Measurements from ENCODE around the gene ABCD2.

ABCD2 gene

DNA sequence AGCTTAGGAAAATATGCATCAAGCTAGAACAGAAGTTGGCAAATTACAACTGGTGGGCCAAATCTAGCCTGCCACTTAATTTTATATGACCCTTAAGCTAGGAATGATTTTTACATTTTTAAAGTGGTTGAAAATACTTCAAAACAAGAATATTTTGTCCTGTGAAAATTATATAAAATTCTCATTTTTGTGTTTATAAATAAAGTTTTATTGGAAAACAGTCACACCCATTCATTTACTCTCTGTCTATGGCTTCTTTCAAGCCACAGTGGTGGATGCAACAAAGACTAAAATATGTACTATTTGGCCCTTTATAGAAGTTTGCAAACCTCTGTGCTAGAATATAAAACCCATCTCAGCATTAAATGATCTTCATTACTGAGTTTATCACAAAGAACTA, 2.1 kb upstream of the ABCD2 start:
- no peak for TF ChIP-seq TEAD4 (IDR thresholded peaks at IDR 0.05)
- no peak for TF ChIP-seq RAD21 (IDR thresholded peaks at IDR 0.05; ENCODE audit: low read depth)
- no peak for TF ChIP-seq FOXM1 (IDR thresholded peaks at IDR 0.05; ENCODE audit: borderline replicate concordance, low read depth)
- TF ChIP-seq, protein P1, sequence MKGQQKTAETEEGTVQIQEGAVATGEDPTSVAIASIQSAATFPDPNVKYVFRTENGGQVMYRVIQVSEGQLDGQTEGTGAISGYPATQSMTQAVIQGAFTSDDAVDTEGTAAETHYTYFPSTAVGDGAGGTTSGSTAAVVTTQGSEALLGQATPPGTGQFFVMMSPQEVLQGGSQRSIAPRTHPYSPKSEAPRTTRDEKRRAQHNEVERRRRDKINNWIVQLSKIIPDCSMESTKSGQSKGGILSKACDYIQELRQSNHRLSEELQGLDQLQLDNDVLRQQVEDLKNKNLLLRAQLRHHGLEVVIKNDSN (IDR thresholded peaks at IDR 0.05), result no peak
- TF ChIP-seq TCF12 (IDR thresholded peaks at IDR 0.05; ENCODE audit: low read depth), result no peak
- no peak for TF ChIP-seq EP300 (IDR thresholded peaks at IDR 0.05; ENCODE audit: borderline replicate concordance)
- TF ChIP-seq, protein P2, sequence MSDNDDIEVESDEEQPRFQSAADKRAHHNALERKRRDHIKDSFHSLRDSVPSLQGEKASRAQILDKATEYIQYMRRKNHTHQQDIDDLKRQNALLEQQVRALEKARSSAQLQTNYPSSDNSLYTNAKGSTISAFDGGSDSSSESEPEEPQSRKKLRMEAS (IDR thresholded peaks at IDR 0.05), result no peak
- no peak for TF ChIP-seq YY1 (IDR thresholded peaks at IDR 0.05; ENCODE audit: low read depth)
- no peak for TF ChIP-seq EGR1 (IDR thresholded peaks at IDR 0.05)
- TF ChIP-seq CREB1 (IDR thresholded peaks at IDR 0.05; ENCODE audit: low read depth), result no peak
- TF ChIP-seq, protein P3, sequence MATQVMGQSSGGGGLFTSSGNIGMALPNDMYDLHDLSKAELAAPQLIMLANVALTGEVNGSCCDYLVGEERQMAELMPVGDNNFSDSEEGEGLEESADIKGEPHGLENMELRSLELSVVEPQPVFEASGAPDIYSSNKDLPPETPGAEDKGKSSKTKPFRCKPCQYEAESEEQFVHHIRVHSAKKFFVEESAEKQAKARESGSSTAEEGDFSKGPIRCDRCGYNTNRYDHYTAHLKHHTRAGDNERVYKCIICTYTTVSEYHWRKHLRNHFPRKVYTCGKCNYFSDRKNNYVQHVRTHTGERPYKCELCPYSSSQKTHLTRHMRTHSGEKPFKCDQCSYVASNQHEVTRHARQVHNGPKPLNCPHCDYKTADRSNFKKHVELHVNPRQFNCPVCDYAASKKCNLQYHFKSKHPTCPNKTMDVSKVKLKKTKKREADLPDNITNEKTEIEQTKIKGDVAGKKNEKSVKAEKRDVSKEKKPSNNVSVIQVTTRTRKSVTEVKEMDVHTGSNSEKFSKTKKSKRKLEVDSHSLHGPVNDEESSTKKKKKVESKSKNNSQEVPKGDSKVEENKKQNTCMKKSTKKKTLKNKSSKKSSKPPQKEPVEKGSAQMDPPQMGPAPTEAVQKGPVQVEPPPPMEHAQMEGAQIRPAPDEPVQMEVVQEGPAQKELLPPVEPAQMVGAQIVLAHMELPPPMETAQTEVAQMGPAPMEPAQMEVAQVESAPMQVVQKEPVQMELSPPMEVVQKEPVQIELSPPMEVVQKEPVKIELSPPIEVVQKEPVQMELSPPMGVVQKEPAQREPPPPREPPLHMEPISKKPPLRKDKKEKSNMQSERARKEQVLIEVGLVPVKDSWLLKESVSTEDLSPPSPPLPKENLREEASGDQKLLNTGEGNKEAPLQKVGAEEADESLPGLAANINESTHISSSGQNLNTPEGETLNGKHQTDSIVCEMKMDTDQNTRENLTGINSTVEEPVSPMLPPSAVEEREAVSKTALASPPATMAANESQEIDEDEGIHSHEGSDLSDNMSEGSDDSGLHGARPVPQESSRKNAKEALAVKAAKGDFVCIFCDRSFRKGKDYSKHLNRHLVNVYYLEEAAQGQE (IDR thresholded peaks at IDR 0.05; ENCODE audit: low read depth), result no peak
- TF ChIP-seq CEBPB (IDR thresholded peaks at IDR 0.05), result no peak

DNA sequence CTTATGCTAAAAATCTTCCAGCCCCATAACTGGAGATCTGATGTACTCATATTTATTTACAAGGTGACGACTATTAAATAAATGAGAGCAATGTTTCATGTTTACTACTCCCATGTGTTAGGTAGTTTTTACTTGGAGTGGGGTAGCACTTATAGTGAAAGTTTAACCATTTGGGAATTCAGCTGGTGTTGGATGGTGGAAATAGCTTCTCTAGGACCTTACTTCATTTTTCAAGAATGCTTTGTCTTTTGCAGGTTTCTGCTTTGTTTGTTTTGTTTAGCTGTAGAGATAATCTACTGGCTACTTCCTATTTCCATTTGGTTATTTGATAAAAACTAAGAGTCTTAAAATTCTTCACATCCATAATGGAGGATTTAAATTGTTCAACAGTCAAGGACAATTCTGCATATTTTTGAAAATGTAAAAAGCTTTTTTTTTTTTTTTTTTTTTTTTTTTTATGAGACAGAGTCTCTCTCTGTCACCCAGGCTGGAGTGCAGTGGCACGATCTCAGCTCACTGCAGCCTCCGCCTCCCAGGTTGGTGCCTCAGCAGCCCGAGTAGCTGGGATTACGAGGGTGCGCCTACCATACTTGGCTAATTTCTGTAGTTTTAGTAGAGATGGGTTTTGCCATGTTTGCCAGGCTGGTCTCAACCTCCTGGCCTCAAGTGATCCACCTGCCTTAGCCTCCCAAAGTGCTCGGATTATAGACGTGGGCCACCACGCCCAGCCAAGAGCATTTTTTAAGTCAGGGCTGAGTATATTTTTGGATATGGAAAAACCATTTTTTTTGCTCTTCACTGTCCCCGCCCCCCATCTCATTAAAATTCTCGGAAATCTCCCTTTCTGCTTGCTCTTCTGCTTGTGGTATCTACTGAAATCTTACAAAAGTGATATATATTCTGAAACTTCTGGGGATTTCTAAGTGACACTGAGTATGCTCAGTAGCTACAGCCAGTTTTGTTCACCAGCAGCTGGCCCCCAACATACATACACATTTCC, 1.4 kb upstream of the ABCD2 start:
- no peak for TF ChIP-seq RAD21 (IDR thresholded peaks at IDR 0.05; ENCODE audit: low read depth)

DNA sequence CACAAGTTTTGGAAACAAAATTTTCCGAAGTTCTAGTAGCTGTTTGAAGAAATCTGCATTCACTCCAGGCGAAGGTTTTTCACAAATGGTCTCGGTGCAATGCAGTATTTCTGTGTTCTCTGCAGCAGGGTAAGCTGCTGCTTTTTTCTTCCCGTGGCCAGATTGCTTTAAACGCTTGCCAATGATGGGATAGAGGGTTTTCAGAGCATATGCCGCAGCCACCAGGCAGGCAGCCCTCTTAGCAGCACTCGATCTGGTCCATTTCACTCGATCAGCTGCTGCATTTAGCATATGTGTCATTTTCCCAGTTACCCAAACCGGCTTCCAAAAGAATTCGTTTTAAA, 315 bp downstream of the ABCD2 start:
- no peak for TF ChIP-seq TEAD4 (IDR thresholded peaks at IDR 0.05)
- no peak for TF ChIP-seq CREB1 (IDR thresholded peaks at IDR 0.05; ENCODE audit: low read depth)
- no peak for TF ChIP-seq EP300 (IDR thresholded peaks at IDR 0.05; ENCODE audit: borderline replicate concordance)
- no peak for TF ChIP-seq NFIC (IDR thresholded peaks at IDR 0.05)
- TF ChIP-seq, protein P1 (IDR thresholded peaks at IDR 0.05), result no peak
- TF ChIP-seq CEBPB (IDR thresholded peaks at IDR 0.05), result no peak
- TF ChIP-seq, protein P3 (IDR thresholded peaks at IDR 0.05; ENCODE audit: low read depth), result no peak
- TF ChIP-seq YY1 (IDR thresholded peaks at IDR 0.05; ENCODE audit: low read depth), result no peak
- no peak for TF ChIP-seq EGR1 (IDR thresholded peaks at IDR 0.05)
- TF ChIP-seq FOXM1 (IDR thresholded peaks at IDR 0.05; ENCODE audit: borderline replicate concordance, low read depth), result no peak
- TF ChIP-seq TAF1 (IDR thresholded peaks at IDR 0.05; ENCODE audit: low read depth), result no peak
- TF ChIP-seq, protein P2 (IDR thresholded peaks at IDR 0.05), result no peak
- no peak for TF ChIP-seq RAD21 (IDR thresholded peaks at IDR 0.05; ENCODE audit: low read depth)
- no peak for TF ChIP-seq ZBTB7A (IDR thresholded peaks at IDR 0.05; ENCODE audit: low read depth)
- no peak for TF ChIP-seq TCF12 (IDR thresholded peaks at IDR 0.05; ENCODE audit: low read depth)

DNA sequence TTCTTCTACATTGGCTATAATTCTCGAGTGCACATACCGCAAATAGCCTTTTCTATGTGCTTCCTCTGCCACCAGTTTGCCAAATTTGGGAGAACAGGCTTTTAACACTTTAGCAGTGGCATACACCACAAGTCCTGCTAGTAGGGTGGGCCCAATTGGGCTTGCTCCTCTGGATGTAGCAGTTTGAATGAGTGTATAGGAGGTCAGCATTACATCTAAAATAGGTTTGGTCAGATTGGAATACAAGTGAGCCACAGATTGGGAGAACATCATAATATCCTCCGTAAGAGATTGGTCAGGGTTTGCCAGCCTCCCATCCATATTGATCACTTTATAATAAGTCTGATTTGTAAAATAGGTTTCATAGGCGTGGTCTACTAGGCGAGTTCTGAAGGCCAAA, 902 bp downstream of the ABCD2 start:
- TF ChIP-seq, protein P3 (IDR thresholded peaks at IDR 0.05; ENCODE audit: low read depth), result no peak
- TF ChIP-seq, protein P2 (IDR thresholded peaks at IDR 0.05), result no peak
- TF ChIP-seq CREB1 (IDR thresholded peaks at IDR 0.05; ENCODE audit: low read depth) (no peak), YY1 (IDR thresholded peaks at IDR 0.05; ENCODE audit: low read depth) (no peak), TAF1 (IDR thresholded peaks at IDR 0.05; ENCODE audit: low read depth) (no peak), TEAD4 (IDR thresholded peaks at IDR 0.05) (no peak), CEBPB (IDR thresholded peaks at IDR 0.05) (no peak), TCF12 (IDR thresholded peaks at IDR 0.05; ENCODE audit: low read depth) (no peak), NFIC (IDR thresholded peaks at IDR 0.05) (no peak), FOXM1 (IDR thresholded peaks at IDR 0.05; ENCODE audit: borderline replicate concordance, low read depth) (no peak), ZBTB7A (IDR thresholded peaks at IDR 0.05; ENCODE audit: low read depth) (no peak)
- TF ChIP-seq, protein P1 (IDR thresholded peaks at IDR 0.05), result no peak
